Brain microvascular endothelial cell (primary cell): Measurements from ENCODE around the gene EFNA4.

Source experiments
- DNase-seq: peaks from one replicate; pipeline ENCODE4 v3.0.0-alpha.2; 2020
- H3K27ac ChIP-seq: fragments of 250-450 bp; sonication (Bioruptor Pico); 2 replicates; pipeline ENCODE4 v1.5.1; 2020; ENCODE audit warnings: mild to moderate bottlenecking, moderate library complexity
- H3K27me3 ChIP-seq: fragments of 250-450 bp; sonication (Bioruptor Pico); replicated peaks from 2 replicates; pipeline ENCODE4 v1.5.1; 2020; ENCODE audit warnings: mild to moderate bottlenecking
- H3K36me3 ChIP-seq: fragments of 250-450 bp; sonication (Bioruptor Pico); replicated peaks from 2 replicates; pipeline ENCODE4 v1.5.1; 2020; ENCODE audit warnings: mild to moderate bottlenecking
- H3K4me3 ChIP-seq: 2 replicates; pipeline ENCODE4 v1.5.1; 2011; ENCODE audit warnings: low read depth, mild to moderate bottlenecking, control low read depth, low read length, moderate library complexity
- in situ Hi-C: cut with HindIII; loops from 2 replicates; pipeline ENCODE4 v1.10.0; 2017; ENCODE audit warnings: low sequenced_read_pairs, low pct_ligation_motif_present
- TF ChIP-seq, protein P1 (sequence below): IDR thresholded peaks from 2 replicates; pipeline ENCODE4 v1.5.1; 2011; ENCODE audit warnings: low read depth, mild to moderate bottlenecking, moderate library complexity, low read length, control low read depth, inconsistent platforms; ENCODE audit errors: missing control alignments

Gene EFNA4

DNA sequence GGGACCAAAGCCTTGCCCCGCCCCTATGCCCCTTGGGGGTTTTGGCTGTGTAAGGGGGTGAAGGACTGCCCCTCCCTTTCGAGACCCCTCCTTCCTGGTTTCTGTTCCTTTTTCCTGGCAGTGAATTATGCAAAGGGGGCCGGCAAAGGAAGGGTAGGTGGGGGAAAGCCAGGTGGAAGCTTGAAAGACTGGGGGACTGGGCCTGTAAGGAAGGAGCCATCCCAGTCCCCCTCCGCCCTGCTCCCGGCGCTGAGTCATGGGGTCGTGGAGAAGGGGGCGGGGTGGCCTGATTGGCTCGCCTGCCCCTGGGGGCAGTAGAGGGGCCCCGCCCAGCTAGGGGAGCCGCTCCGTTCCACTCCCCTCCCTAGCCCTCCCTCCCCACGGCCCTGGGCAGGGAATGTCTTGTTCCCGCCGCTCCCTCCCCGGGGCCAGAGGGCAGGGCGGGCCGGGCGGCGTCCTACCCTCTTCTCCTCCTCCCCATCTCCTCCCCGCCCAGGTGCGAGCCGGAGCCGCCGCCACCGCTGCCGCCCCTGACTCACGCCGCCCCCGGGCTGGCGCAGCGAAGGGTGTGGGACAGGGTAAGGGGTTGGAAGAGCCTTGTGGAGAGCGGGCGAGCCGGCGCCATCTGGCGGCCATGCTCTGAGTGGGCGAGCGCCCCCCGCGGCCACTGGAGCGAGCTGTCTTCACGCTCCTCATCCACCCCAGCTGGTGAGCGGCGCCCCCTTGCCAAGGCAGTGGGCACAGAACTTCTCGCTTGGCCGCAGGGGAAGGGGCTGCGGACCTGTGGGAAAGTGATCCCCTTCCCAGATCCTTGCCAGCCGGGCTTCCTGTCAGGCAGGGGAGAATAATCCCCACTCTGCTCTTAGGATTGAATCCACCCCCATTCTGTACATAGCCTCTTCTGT is 46.2 kb upstream of the EFNA4 start:
- Histone ChIP-seq H3K27me3 (no peaks in the 10 kb centered on the region), H3K27ac (peak overlapping the region; percentile 46), H3K36me3 (peaks cover 20% of the 10 kb centered on the region), H3K4me3 (peak overlapping the region; percentile 43)
- in situ Hi-C loops = no loop called here
- peak; percentile 64 for DNase-seq
- TF ChIP-seq, protein P1, sequence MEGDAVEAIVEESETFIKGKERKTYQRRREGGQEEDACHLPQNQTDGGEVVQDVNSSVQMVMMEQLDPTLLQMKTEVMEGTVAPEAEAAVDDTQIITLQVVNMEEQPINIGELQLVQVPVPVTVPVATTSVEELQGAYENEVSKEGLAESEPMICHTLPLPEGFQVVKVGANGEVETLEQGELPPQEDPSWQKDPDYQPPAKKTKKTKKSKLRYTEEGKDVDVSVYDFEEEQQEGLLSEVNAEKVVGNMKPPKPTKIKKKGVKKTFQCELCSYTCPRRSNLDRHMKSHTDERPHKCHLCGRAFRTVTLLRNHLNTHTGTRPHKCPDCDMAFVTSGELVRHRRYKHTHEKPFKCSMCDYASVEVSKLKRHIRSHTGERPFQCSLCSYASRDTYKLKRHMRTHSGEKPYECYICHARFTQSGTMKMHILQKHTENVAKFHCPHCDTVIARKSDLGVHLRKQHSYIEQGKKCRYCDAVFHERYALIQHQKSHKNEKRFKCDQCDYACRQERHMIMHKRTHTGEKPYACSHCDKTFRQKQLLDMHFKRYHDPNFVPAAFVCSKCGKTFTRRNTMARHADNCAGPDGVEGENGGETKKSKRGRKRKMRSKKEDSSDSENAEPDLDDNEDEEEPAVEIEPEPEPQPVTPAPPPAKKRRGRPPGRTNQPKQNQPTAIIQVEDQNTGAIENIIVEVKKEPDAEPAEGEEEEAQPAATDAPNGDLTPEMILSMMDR = peak; percentile 99

DNA sequence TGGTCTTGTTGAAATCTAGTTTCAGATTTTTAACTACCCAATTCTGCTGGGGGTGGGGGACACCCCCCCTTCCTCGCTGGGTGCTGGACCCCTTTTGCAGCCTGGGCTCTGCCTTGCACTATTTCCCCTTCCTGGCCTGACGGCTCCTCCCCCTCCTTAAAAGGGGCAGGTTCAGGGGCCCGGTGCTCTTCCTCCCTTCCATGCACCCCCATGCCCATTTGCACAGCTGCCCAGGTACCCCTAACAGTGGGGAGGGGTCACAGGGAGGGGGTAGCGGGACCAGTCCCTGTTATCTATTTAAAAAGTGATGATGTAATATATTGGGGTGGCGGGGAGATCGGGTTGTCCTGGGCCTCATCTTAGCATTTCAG is 45.6 kb upstream of the EFNA4 start:
- in situ Hi-C loops = no loop called here
- TF ChIP-seq, protein P1 = no peak
- Histone ChIP-seq H3K27ac (no peak overlapping the region), H3K36me3 (peaks cover 20% of the 10 kb centered on the region), H3K4me3 (peak overlapping the region; percentile 43), H3K27me3 (no peaks in the 10 kb centered on the region)
- no peak for DNase-seq

DNA sequence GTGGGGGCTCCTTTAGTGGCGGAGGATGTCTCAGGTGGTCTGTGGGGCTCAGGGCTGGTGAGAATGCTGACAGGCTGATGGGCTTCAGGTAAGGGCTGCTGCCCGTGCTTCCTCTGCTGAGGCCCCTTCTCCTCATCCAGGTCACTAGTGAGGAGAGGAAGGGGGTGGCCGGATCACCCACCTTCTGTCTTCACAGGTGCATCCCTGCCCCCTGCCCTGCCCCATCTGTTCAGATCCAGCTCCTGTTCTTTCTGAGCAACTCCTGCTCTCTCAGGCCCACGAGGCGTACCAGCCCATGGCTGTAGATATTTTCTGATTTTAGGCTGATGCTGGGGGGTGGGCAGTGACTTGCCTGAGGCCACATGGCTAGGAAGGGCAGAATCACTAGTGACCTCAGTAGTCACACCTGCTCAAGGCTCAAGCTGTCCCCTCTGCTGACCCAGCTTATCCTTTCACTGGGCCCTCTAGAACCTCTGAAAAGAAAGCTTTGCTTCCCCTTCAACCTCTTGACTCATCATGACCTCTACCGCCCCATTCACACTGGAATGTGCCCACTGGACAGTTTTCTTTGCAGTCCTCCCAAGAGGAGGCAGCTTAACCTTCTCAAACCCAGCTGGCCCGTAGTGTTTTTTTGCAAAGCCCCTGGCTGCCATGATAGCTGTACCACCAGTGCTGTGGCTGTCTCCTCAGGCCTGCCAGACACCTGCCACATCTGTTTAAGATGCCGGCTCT is 44.8 kb upstream of the EFNA4 start:
- no peak overlapping the region for H3K27ac ChIP-seq
- no peak overlapping the region for H3K4me3 ChIP-seq
- no peak for DNase-seq
- H3K27me3 ChIP-seq = no peaks in the 10 kb centered on the region
- in situ Hi-C loops = no loop called here
- TF ChIP-seq, protein P1 = no peak
- peaks cover 20% of the 10 kb centered on the region for H3K36me3 ChIP-seq

DNA sequence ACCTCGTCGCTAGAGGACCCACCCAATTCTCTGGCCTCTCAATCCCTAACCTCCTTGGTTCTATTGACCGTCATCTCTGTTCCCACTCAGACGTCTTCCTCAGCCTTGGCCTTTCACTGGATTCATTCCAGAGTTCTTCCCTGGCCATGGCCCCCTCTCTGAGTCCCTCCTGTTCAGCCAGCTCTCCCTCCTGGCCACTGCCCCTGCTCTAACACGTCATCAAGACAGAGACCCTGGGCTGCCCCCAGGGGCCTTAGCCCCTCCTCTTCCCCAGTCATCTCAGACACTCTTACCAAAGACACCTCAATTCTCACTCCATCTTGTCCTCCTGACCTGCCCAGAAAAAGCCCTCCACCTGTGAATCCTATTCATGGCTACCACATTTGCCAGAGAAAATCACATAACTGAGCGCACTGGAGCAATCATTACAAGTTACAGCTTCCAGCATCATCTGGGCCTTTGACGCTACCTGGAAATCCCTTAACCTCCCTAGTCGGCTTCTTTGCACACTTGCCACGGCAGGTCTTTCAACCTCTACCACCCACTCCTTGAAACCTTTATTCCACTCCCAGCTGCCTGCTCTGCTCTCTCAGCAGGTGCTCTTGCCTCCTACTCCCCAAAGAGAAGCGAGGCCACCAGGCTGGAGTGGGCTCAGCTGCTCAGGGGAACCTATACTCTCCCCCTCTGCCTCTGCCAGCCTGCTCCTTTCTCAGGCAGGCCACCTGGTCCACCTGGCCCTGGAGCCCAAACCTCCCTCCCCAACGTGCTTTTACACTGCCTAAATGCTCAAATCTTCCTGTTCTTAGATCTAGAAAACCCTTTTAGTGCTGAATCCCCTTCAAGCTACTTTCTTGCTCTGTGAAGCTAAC is 43.9 kb upstream of the EFNA4 start:
- no peak overlapping the region for H3K4me3 ChIP-seq
- TF ChIP-seq, protein P1 = no peak
- DNase-seq = no peak
- no peak overlapping the region for H3K27ac ChIP-seq
- in situ Hi-C loops = no loop called here
- H3K27me3 ChIP-seq = no peaks in the 10 kb centered on the region
- peaks cover 19% of the 10 kb centered on the region for H3K36me3 ChIP-seq

DNA sequence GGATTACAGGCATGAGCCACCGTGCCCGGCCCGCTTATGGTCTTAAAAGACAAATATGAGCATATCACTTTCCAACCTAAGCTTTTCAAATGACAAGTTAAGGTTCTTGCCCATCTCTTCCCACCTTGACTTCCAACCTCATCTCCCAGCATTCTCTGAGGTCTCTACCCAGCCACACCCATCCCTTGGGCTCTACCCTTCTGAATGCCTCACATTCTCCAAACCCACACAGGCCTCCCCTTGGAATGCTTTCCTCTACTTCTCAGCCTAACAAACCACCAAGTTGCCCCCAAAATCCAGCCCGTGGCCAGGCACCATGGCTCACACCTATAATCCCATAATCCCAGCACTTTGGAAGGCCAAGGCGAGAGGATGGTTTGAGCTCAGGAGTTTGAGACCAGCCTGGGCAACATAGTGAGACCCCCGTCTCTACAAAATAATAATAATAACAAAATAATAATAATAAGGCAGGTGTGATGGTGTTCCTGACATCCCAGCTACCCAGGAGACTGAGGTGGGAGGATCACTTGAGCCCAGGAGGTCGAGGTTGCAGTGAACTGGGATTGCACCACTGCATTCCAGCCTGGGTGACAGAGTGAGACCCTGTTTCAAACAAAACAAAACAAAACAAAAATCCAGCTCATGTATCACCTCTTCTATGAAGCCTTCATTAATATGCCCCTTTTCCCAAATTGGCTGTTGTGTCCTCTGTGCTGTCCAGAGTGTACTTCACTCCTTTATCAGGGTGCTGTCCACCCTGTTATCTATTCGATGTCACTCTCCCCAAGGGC is 41.2 kb upstream of the EFNA4 start:
- Histone ChIP-seq H3K36me3 (no peaks in the 10 kb centered on the region), H3K27me3 (no peaks in the 10 kb centered on the region), H3K27ac (no peak overlapping the region), H3K4me3 (no peak overlapping the region)
- in situ Hi-C loops = no loop called here
- TF ChIP-seq, protein P1 = no peak
- DNase-seq = no peak
